GM19328 (cell line): ENCODE results near the gene PLD4.
"Not testable (repeated sequence)": the region's sequence is repeated elsewhere in the genome, so short reads cannot be mapped to it uniquely, and the experiment has no call there.

ENCODE experiments used
- ATAC-seq: cut with Tn5 transposase; IDR thresholded peaks from one replicate; pipeline ENCODE4 v1.9.1; 2021; ENCODE audit warnings: mild to moderate bottlenecking, moderate library complexity; ENCODE audit not compliant: unreplicated experiment

Gene PLD4

GRCh38 chr14:104885973-104886689 is 38.5 kb upstream of the PLD4 start:
- ATAC-seq = no peak

- no peak for ATAC-seq
These were observed 37.7 kb upstream of the PLD4 start for GRCh38 chr14:104886690-104887622.

GRCh38 chr14:104887623-104888488 is 36.8 kb upstream of the PLD4 start:
- no peak for ATAC-seq

- ATAC-seq = no peak
These were observed 35.9 kb upstream of the PLD4 start for GRCh38 chr14:104888489-104889374.

- no peak for ATAC-seq
These were observed 35.3 kb upstream of the PLD4 start for GRCh38 chr14:104889375-104889757.

DNA sequence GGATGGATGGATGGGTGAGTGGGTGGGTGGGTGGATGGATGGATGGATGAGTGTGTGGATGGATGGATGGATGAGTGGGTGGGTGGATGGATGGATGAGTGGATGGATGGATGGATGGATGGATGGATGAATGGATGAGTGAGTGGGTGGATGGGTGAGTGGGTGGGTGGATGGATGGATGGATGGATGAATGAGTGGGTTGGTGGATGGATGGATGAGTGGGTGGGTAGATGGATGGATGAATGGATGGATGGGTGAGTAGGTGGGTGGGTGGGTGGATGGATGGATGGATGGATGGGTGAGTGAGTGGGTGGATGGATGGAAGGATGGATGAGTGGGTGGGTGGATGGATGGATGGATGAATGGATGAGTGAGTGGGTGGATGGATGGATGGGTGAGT is 34.4 kb upstream of the PLD4 start:
- not testable (repeated sequence) for ATAC-seq

DNA sequence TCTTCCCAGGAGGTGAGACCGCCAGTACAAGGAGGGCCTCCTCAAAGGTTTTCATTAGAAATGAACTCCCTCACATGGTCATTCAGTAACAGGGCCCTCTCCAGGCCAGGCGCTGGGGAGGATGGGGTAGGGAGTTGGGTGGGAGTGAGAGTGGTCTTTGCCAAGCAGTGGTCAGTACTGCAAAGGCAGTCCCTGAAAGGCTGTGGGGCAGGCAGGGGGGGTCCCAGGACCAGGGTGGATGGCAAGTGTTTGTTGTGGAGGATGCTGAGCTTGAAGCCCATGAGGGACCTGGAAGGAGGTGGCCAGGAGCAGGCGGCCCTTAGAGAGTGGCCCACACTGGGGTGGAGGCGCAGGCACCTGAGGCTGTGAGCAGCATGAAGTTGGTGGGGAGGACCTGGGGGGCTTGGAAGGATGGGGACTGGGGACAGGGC is 33.5 kb upstream of the PLD4 start:
- no peak for ATAC-seq

DNA sequence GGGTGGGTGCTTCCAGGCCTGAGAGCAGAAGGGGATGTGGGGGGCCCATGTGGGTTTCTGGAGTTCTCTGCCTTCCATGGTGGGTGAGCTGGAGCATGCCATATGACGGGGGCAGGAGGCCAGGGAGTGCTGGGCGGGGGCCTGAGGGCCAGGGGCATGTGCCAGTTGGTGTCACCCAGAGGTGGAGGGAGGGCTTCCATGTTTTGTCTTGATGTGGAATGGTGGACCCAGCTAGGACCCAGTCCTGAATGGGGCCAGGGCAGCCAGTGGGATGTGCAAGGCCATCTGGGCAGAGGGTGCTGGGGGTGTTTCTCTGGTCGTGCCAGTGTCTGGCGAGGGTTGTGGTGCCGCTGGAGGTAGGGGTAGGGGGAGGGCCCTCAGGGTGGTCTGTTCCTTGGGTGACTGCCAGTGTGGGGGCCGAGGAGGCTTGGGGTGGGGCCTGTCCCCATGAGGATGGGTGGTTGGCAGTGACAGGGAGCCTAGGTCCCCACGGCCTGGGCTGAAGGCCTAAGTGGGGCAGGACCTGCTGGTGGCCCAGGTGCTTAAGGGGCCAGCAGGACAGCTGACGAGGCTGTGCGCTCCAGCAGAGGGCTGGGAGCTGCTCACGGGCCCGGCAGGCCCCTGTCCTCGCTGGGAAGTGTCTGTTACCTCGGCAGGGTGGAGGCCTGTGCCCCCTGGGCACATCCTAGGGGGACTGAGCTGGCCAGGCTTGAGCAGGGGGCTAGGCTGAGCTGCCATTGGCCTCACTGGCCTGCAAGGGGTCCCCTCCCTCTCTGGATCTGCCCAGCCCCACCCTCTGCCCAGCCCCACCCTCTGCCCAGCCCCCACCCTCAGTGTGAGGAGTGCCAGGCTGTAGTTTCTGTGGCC is 32.8 kb upstream of the PLD4 start:
- ATAC-seq = no peak

GRCh38 chr14:104892531-104893434 is 31.9 kb upstream of the PLD4 start:
- ATAC-seq = no peak

GRCh38 chr14:104893435-104894207 is 31.1 kb upstream of the PLD4 start:
- no peak for ATAC-seq

- no peak for ATAC-seq
These were observed 30.1 kb upstream of the PLD4 start for GRCh38 chr14:104894331-104895206.

DNA sequence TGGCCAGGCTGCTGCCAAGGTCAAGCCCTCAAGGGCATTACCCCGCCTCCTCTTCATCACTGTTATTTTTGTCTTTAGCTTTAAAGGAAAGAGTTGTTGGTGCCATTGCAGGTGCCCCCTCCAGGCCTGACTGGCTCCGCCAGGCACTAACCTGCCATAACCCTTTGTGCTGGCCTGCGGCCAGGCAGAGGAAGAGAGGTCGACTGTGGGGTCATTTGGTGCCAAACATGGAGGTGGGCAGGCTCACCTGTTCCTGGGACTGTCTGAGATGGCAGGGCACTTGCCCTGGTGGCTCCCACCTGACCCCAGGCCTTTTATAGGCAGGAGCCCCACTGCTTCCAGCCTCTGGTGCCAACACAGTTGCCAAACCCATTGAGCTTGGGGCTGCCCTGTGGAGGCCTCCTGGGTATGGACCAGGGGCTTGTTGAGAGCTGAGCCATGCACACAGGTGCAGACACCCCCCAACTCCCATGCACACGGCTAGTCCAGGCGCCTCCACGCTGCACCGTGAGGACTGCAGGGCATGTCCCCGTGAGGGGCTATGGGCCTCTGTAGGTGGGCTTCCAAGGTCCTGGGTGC is 29.4 kb upstream of the PLD4 start:
- ATAC-seq = no peak

GRCh38 chr14:104895786-104896661 is 28.7 kb upstream of the PLD4 start:
- ATAC-seq = no peak

- ATAC-seq = no peak
These were observed 27.1 kb upstream of the PLD4 start for GRCh38 chr14:104897330-104898194.
